ENCODE measurements around the gene ISCA2.

Gene ISCA2

GRCh38 chr14:74503291-74503937, 9.8 kb downstream of the ISCA2 start:
- no peak overlapping the region for H2BK5ac ChIP-seq (ENCODE audit: low read depth, low read length, poor library complexity)
- no peaks in the 10 kb centered on the region for H3K27me3 ChIP-seq (ENCODE audit: insufficient read depth, low read length)
- H3K79me1 ChIP-seq (ENCODE audit: low read length): no peaks in the 10 kb centered on the region
- no peaks in the 10 kb centered on the region for H3K79me2 ChIP-seq (ENCODE audit: control insufficient read depth, insufficient read depth, low read length, poor library complexity)
- H3K14ac ChIP-seq (ENCODE audit: low read length): no peak overlapping the region
- no peak overlapping the region for H4K12ac ChIP-seq (ENCODE audit: low read depth, low read length)
- H3K4me1 ChIP-seq (ENCODE audit: control insufficient read depth in 1 of 2, insufficient read depth in 2 of 2, low read length in 2 of 2): no peaks in the 10 kb centered on the region
- no peak overlapping the region for H3K23ac ChIP-seq (ENCODE audit: low read length)
- H4K91ac ChIP-seq (ENCODE audit: low read depth, low read length): no peak overlapping the region
- H3K9ac ChIP-seq (ENCODE audit: low read length): no peak overlapping the region
- H4K8ac ChIP-seq (ENCODE audit: low read depth, low read length): no peak overlapping the region
- no peak overlapping the region for H2BK12ac ChIP-seq (ENCODE audit: low read length)
- no CpG with 5 or more reads among the region's 14 CpGs for WGBS (ENCODE audit: extremely low coverage, insufficient coverage, insufficient read length)
- no peaks in the 10 kb centered on the region for H3K36me3 ChIP-seq (ENCODE audit: control insufficient read depth in 1 of 2, insufficient read depth in 2 of 2, low read length in 2 of 2)
- H3K18ac ChIP-seq (ENCODE audit: low read length): no peak overlapping the region
- H3K4ac ChIP-seq (ENCODE audit: low read depth, low read length): no peak overlapping the region
- no peak overlapping the region for H2AFZ ChIP-seq (ENCODE audit: insufficient read depth, low read length, poor library complexity)
- H3K4me3 ChIP-seq (ENCODE audit: low read depth, low read length): no peak overlapping the region
- DNase-seq: no peak
- H3K27ac ChIP-seq (ENCODE audit: low read depth, low read length): no peak overlapping the region
- H3K4me2 ChIP-seq (ENCODE audit: low read length): no peak overlapping the region
- H2AK5ac ChIP-seq (ENCODE audit: low read length): no peak overlapping the region
- H2BK120ac ChIP-seq (ENCODE audit: insufficient read depth, low read length, poor library complexity): no peak overlapping the region
- H3K9me3 ChIP-seq (ENCODE audit: insufficient read depth, low read depth, low read length): peaks cover 2% of the 10 kb centered on the region

DNA sequence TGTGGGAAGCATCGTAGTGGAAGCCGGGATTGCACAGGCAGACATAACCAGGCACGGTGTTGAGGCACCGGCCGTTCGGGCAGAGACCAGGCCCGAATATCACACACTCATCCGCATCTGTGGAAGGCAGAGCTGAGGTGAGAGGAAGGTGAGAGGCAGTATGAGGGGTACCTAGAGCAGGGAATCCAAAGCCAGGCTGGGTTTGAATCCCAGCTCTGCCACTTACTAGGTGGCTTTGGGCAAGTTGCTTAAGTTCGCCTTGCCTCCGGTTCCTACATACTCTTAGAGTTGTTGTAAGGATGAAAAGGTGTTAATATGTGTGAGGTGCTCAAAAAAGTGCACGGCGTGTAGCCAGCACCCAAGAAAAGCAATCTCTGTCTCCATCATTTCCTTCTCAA, 10.4 kb downstream of the ISCA2 start:
- Histone ChIP-seq H3K9me3 (ENCODE audit: insufficient read depth, low read depth, low read length) (peaks cover 2% of the 10 kb centered on the region), H3K18ac (ENCODE audit: low read length) (no peak overlapping the region), H3K4ac (ENCODE audit: low read depth, low read length) (no peak overlapping the region), H2BK120ac (ENCODE audit: insufficient read depth, low read length, poor library complexity) (no peak overlapping the region), H2AFZ (ENCODE audit: insufficient read depth, low read length, poor library complexity) (no peak overlapping the region), H2BK12ac (ENCODE audit: low read length) (no peak overlapping the region), H3K23ac (ENCODE audit: low read length) (no peak overlapping the region), H2AK5ac (ENCODE audit: low read length) (no peak overlapping the region), H3K79me1 (ENCODE audit: low read length) (no peaks in the 10 kb centered on the region), H3K36me3 (ENCODE audit: control insufficient read depth in 1 of 2, insufficient read depth in 2 of 2, low read length in 2 of 2) (no peaks in the 10 kb centered on the region), H3K14ac (ENCODE audit: low read length) (no peak overlapping the region), H3K27me3 (ENCODE audit: insufficient read depth, low read length) (no peaks in the 10 kb centered on the region), H3K4me1 (ENCODE audit: control insufficient read depth in 1 of 2, insufficient read depth in 2 of 2, low read length in 2 of 2) (no peaks in the 10 kb centered on the region), H3K4me3 (ENCODE audit: low read depth, low read length) (no peak overlapping the region), H3K27ac (ENCODE audit: low read depth, low read length) (no peak overlapping the region), H4K12ac (ENCODE audit: low read depth, low read length) (no peak overlapping the region), H2BK5ac (ENCODE audit: low read depth, low read length, poor library complexity) (no peak overlapping the region), H3K79me2 (ENCODE audit: control insufficient read depth, insufficient read depth, low read length, poor library complexity) (no peaks in the 10 kb centered on the region), H3K9ac (ENCODE audit: low read length) (no peak overlapping the region), H4K8ac (ENCODE audit: low read depth, low read length) (no peak overlapping the region), H4K91ac (ENCODE audit: low read depth, low read length) (no peak overlapping the region), H3K4me2 (ENCODE audit: low read length) (no peak overlapping the region)
- no peak for DNase-seq
- WGBS (ENCODE audit: extremely low coverage, insufficient coverage, insufficient read length): no CpG with 5 or more reads among the region's 12 CpGs

- Histone ChIP-seq H3K79me1 (ENCODE audit: low read length) (no peaks in the 10 kb centered on the region), H2AK5ac (ENCODE audit: low read length) (no peak overlapping the region), H3K27ac (ENCODE audit: low read depth, low read length) (no peak overlapping the region), H4K8ac (ENCODE audit: low read depth, low read length) (no peak overlapping the region), H3K4me1 (ENCODE audit: control insufficient read depth in 1 of 2, insufficient read depth in 2 of 2, low read length in 2 of 2) (no peaks in the 10 kb centered on the region), H3K14ac (ENCODE audit: low read length) (no peak overlapping the region), H3K79me2 (ENCODE audit: control insufficient read depth, insufficient read depth, low read length, poor library complexity) (no peaks in the 10 kb centered on the region), H3K18ac (ENCODE audit: low read length) (no peak overlapping the region), H3K9ac (ENCODE audit: low read length) (no peak overlapping the region), H3K36me3 (ENCODE audit: control insufficient read depth in 1 of 2, insufficient read depth in 2 of 2, low read length in 2 of 2) (no peaks in the 10 kb centered on the region), H2BK120ac (ENCODE audit: insufficient read depth, low read length, poor library complexity) (no peak overlapping the region), H3K4ac (ENCODE audit: low read depth, low read length) (no peak overlapping the region), H2AFZ (ENCODE audit: insufficient read depth, low read length, poor library complexity) (no peak overlapping the region), H3K4me2 (ENCODE audit: low read length) (no peak overlapping the region), H4K12ac (ENCODE audit: low read depth, low read length) (no peak overlapping the region), H3K9me3 (ENCODE audit: insufficient read depth, low read depth, low read length) (peaks cover 2% of the 10 kb centered on the region), H2BK12ac (ENCODE audit: low read length) (no peak overlapping the region), H3K23ac (ENCODE audit: low read length) (no peak overlapping the region), H3K4me3 (ENCODE audit: low read depth, low read length) (no peak overlapping the region), H3K27me3 (ENCODE audit: insufficient read depth, low read length) (no peaks in the 10 kb centered on the region), H4K91ac (ENCODE audit: low read depth, low read length) (no peak overlapping the region), H2BK5ac (ENCODE audit: low read depth, low read length, poor library complexity) (no peak overlapping the region)
- no peak for DNase-seq
- no CpG with 5 or more reads among the region's 4 CpGs for WGBS (ENCODE audit: extremely low coverage, insufficient coverage, insufficient read length)
Observed at GRCh38 chr14:74504412-74504811, 10.8 kb downstream of the ISCA2 start.

DNA sequence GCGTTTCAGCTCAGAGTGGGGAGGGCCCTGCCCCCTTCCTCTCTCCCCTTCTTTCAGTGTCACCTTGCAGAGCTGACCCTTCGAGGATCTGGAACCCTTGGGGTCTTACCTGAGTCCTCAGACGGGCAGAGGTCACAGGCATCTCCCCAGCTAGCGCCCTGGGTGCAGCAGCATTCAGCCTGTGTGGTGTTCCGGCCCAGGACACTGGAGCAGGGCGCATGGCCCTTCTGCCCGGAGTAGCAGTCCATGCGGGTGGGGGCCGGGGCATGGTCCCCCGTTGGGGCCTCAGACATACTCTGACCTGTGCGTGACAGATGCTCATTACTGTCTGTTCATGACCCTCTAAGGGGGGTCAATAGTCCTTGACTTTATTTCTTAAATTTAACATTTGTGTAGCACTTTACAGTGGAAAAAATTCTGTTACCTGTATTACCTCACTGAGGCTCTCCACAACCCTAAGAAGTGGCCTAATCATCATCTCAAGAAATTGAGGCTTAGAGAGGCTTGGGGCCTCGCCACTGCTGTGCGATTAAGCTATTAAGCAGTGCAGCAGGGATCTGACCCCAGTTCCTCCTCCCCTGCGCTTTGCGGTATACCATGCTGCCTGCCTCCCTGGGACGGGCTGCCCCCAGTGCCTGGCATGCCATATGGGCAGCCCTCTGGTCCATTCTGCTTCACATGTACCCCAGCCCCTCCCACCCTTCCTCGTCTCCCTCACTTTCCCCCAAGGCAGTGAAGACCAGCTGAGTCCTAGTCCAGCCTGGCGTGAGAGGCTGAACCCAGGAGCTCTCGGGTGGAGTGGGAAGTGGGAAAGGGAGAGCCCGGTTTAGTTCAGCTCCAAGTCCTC, 11.5 kb downstream of the ISCA2 start:
- no peak overlapping the region for H2AK5ac ChIP-seq (ENCODE audit: low read length)
- no peak overlapping the region for H2BK5ac ChIP-seq (ENCODE audit: low read depth, low read length, poor library complexity)
- H3K27ac ChIP-seq (ENCODE audit: low read depth, low read length): no peak overlapping the region
- H3K4me3 ChIP-seq (ENCODE audit: low read depth, low read length): no peak overlapping the region
- H3K27me3 ChIP-seq (ENCODE audit: insufficient read depth, low read length): no peaks in the 10 kb centered on the region
- WGBS (ENCODE audit: extremely low coverage, insufficient coverage, insufficient read length): no CpG with 5 or more reads among the region's 20 CpGs
- no peak overlapping the region for H4K91ac ChIP-seq (ENCODE audit: low read depth, low read length)
- no peaks in the 10 kb centered on the region for H3K4me1 ChIP-seq (ENCODE audit: control insufficient read depth in 1 of 2, insufficient read depth in 2 of 2, low read length in 2 of 2)
- no peak overlapping the region for H4K12ac ChIP-seq (ENCODE audit: low read depth, low read length)
- H3K4me2 ChIP-seq (ENCODE audit: low read length): no peak overlapping the region
- H3K23ac ChIP-seq (ENCODE audit: low read length): no peak overlapping the region
- no peaks in the 10 kb centered on the region for H3K79me2 ChIP-seq (ENCODE audit: control insufficient read depth, insufficient read depth, low read length, poor library complexity)
- DNase-seq: no peak
- H3K79me1 ChIP-seq (ENCODE audit: low read length): no peaks in the 10 kb centered on the region
- no peak overlapping the region for H3K9ac ChIP-seq (ENCODE audit: low read length)
- peaks cover 4% of the 10 kb centered on the region for H3K9me3 ChIP-seq (ENCODE audit: insufficient read depth, low read depth, low read length)
- H3K36me3 ChIP-seq (ENCODE audit: control insufficient read depth in 1 of 2, insufficient read depth in 2 of 2, low read length in 2 of 2): no peaks in the 10 kb centered on the region
- no peak overlapping the region for H2AFZ ChIP-seq (ENCODE audit: insufficient read depth, low read length, poor library complexity)
- H3K4ac ChIP-seq (ENCODE audit: low read depth, low read length): no peak overlapping the region
- no peak overlapping the region for H2BK12ac ChIP-seq (ENCODE audit: low read length)
- H2BK120ac ChIP-seq (ENCODE audit: insufficient read depth, low read length, poor library complexity): no peak overlapping the region
- H3K14ac ChIP-seq (ENCODE audit: low read length): no peak overlapping the region
- no peak overlapping the region for H3K18ac ChIP-seq (ENCODE audit: low read length)
- H4K8ac ChIP-seq (ENCODE audit: low read depth, low read length): no peak overlapping the region
